ENCODE measurements around the gene MRPS17. TPM values are rescaled to one million over a fixed set of nuclear protein-coding genes. Genes with fewer than 3 reads are reported as not detected.
A peak's percentile ranks its signal among the peaks of the same experiment; 100 is the strongest.

Gene MRPS17
- total and polyA plus RNA-seq, 4 donors, result 7.2 to 39.7 (median 10.7) TPM

- Histone ChIP-seq H3K4me1 (ENCODE audit: control insufficient read depth in 4 of 4, insufficient read depth in 4 of 4, low read length in 3 of 4) (peaks cover 0 to 19% (median 13%) of the 10 kb centered on the region in 4 donors), H3K4me3 (ENCODE audit: low read depth in 1 of 3, low read length in 3 of 3) (peak within 1 kb of the TSS; percentile 66 to 93 (median 79)), H3K27ac (ENCODE audit: low read depth in 1 of 2, low read length in 2 of 2) (peak within 1 kb of the TSS; percentile 89 to 95), H3K9ac (ENCODE audit: low read depth in 1 of 2, low read length in 2 of 2) (peak within 1 kb of the TSS; percentile 36 to 88), H3K36me3 (ENCODE audit: control insufficient read depth in 4 of 4, insufficient read depth in 3 of 4, low read depth in 1 of 4, low read length in 3 of 4) (peaks cover 0 to 3% (median 0%) of the 10 kb centered on the region in 4 donors), H3K27me3 (ENCODE audit: control insufficient read depth in 4 of 4, insufficient read depth in 4 of 4, low read length in 3 of 4) (no peaks in the 10 kb centered on the region), H3K9me3 (ENCODE audit: control insufficient read depth in 4 of 4, low read length in 3 of 4) (no peaks in the 10 kb centered on the region)
- DNase-seq (ENCODE audit: low spot score), result peak; percentile 82
- WGBS, result under 1% methylated on average over 105 of the region's 105 CpGs
- TF ChIP-seq FOXA2 (IDR thresholded peaks at IDR 0.05) (no peak), EGR1 (IDR thresholded peaks at IDR 0.05; ENCODE audit: low read depth in 2 of 2) (no peak), YY1 (IDR thresholded peaks at IDR 0.05) (peak; percentile 15), MAX (IDR thresholded peaks at IDR 0.05) (no peak), GABPA (IDR thresholded peaks at IDR 0.05 in 1 of 2, conservative IDR thresholded peaks at IDR 0.05 in 1 of 2) (no peak), ZBTB33 (IDR thresholded peaks at IDR 0.05) (no peak), ATF3 (IDR thresholded peaks at IDR 0.05) (no peak), JUND (IDR thresholded peaks at IDR 0.05) (no peak), TAF1 (conservative IDR thresholded peaks at IDR 0.05) (peak; percentile 29), HNF4A (conservative IDR thresholded peaks at IDR 0.05) (peak in 1 of 2 donors; percentile 41), RXRA (IDR thresholded peaks at IDR 0.05) (no peak), REST (IDR thresholded peaks at IDR 0.05) (no peak), SP1 (IDR thresholded peaks at IDR 0.05) (no peak), NR2F2 (IDR thresholded peaks at IDR 0.05) (no peak), CTCF (IDR thresholded peaks at IDR 0.05; ENCODE audit: low read depth, low read length, missing input control) (peak; percentile 78), RAD21 (IDR thresholded peaks at IDR 0.05) (peak in 1 of 2 donors; percentile 26), HNF4G (IDR thresholded peaks at IDR 0.05) (no peak), FOXA1 (IDR thresholded peaks at IDR 0.05) (no peak)
These were observed 12.8 kb downstream of the MRPS17 start, which contains the start of gene NIPSNAP2 for GRCh38 chr7:55964261-55965099. TSS of gene NIPSNAP2 (plus strand) at chr7:55964585. CDS start at chr7:55964610, 25 bp downstream.
